Stimulated activated memory B cell treated with anti-CD40 and anti-IgM and Interleukin-4, amounts not matched to agents 10 μg/mL and 1 μg/mL and 100 μg/mL, for 72 hours (primary cell): Measurements from ENCODE around the gene NCEH1.
A peak's percentile ranks its signal among the peaks of the same experiment; 100 is the strongest.
"Not testable (repeated sequence)": the region's sequence is repeated elsewhere in the genome, so short reads cannot be mapped to it uniquely, and the experiment has no call there.

Experiments
- ATAC-seq: fragments of 150-1000 bp; cut with Tn5 transposase; 2 replicates; pipeline ENCODE4 v1.10.0; 2021
- H3K27ac Mint-ChIP-seq: one replicate; pipeline ENCODE4 v1.8.0; 2022; ENCODE audit warnings: mild to moderate bottlenecking, mixed read lengths
- H3K27me3 Mint-ChIP-seq: one replicate; pipeline ENCODE4 v1.8.0; 2022; ENCODE audit warnings: mixed read lengths
- H3K36me3 Mint-ChIP-seq: one replicate; pipeline ENCODE4 v1.8.0; 2022; ENCODE audit warnings: mixed read lengths
- H3K4me1 Mint-ChIP-seq: one replicate; pipeline ENCODE4 v1.8.0; 2022; ENCODE audit warnings: mixed read lengths
- H3K4me3 Mint-ChIP-seq: one replicate; pipeline ENCODE4 v1.8.0; 2022; ENCODE audit warnings: mild to moderate bottlenecking, moderate library complexity, mixed read lengths
- H3K9me3 Mint-ChIP-seq: one replicate; pipeline ENCODE4 v1.8.0; 2022; ENCODE audit warnings: mixed read lengths

The NCEH1 gene

GRCh38 chr3:172673210-172673679 lies 37.6 kb downstream of the NCEH1 start:
- H3K4me1 Mint-ChIP-seq, result no peaks in the 10 kb centered on the region
- H3K27me3 Mint-ChIP-seq, result no peaks in the 10 kb centered on the region
- H3K4me3 Mint-ChIP-seq, result no peak overlapping the region
- no peak for ATAC-seq
- H3K36me3 Mint-ChIP-seq, result peaks cover under 1% of the 10 kb centered on the region
- H3K27ac Mint-ChIP-seq, result no peak overlapping the region
- H3K9me3 Mint-ChIP-seq, result no peaks in the 10 kb centered on the region

- no peak overlapping the region for H3K27ac Mint-ChIP-seq
- H3K4me1 Mint-ChIP-seq, result peaks cover 15% of the 10 kb centered on the region
- no peak overlapping the region for H3K4me3 Mint-ChIP-seq
- H3K36me3 Mint-ChIP-seq, result peaks cover 13% of the 10 kb centered on the region
- H3K9me3 Mint-ChIP-seq, result no peaks in the 10 kb centered on the region
- no peaks in the 10 kb centered on the region for H3K27me3 Mint-ChIP-seq
- ATAC-seq, result no peak
Measured at GRCh38 chr3:172669021-172669420, 41.8 kb downstream of the NCEH1 start.

- ATAC-seq, result peak; percentile 76
- no peaks in the 10 kb centered on the region for H3K9me3 Mint-ChIP-seq
- H3K27ac Mint-ChIP-seq, result no peak overlapping the region
- H3K4me1 Mint-ChIP-seq, result peaks cover 16% of the 10 kb centered on the region
- H3K27me3 Mint-ChIP-seq, result no peaks in the 10 kb centered on the region
- H3K36me3 Mint-ChIP-seq, result peaks cover 13% of the 10 kb centered on the region
- no peak overlapping the region for H3K4me3 Mint-ChIP-seq
Measured at GRCh38 chr3:172666873-172667694, 43.8 kb downstream of the NCEH1 start.

GRCh38 chr3:172666181-172666872 lies 44.5 kb downstream of the NCEH1 start:
- H3K27me3 Mint-ChIP-seq, result no peaks in the 10 kb centered on the region
- H3K4me3 Mint-ChIP-seq, result no peak overlapping the region
- H3K9me3 Mint-ChIP-seq, result no peaks in the 10 kb centered on the region
- ATAC-seq, result no peak
- peaks cover 20% of the 10 kb centered on the region for H3K4me1 Mint-ChIP-seq
- no peak overlapping the region for H3K27ac Mint-ChIP-seq
- peaks cover 13% of the 10 kb centered on the region for H3K36me3 Mint-ChIP-seq

- not testable (repeated sequence) for H3K4me3 Mint-ChIP-seq, H3K27me3 Mint-ChIP-seq, ATAC-seq, H3K27ac Mint-ChIP-seq, H3K9me3 Mint-ChIP-seq
- peaks cover 13% of the 10 kb centered on the region for H3K36me3 Mint-ChIP-seq
- H3K4me1 Mint-ChIP-seq, result peaks cover 20% of the 10 kb centered on the region
Measured at GRCh38 chr3:172665510-172665909, 45.4 kb downstream of the NCEH1 start.

GRCh38 chr3:172660421-172660820 lies 50.4 kb downstream of the NCEH1 start:
- H3K9me3 Mint-ChIP-seq, H3K36me3 Mint-ChIP-seq, H3K27ac Mint-ChIP-seq, H3K27me3 Mint-ChIP-seq, H3K4me3 Mint-ChIP-seq, H3K4me1 Mint-ChIP-seq, ATAC-seq: not testable (repeated sequence)

GRCh38 chr3:172659246-172660002 lies 51.4 kb downstream of the NCEH1 start:
- ATAC-seq, result no peak
- Mint-ChIP-seq H3K27ac (no peak overlapping the region), H3K4me3 (no peak overlapping the region), H3K9me3 (no peaks in the 10 kb centered on the region), H3K4me1 (peaks cover 4% of the 10 kb centered on the region), H3K36me3 (peaks cover 1% of the 10 kb centered on the region), H3K27me3 (no peaks in the 10 kb centered on the region)

GRCh38 chr3:172658344-172659245 lies 52.3 kb downstream of the NCEH1 start:
- no peaks in the 10 kb centered on the region for H3K27me3 Mint-ChIP-seq
- H3K27ac Mint-ChIP-seq, result no peak overlapping the region
- peaks cover 4% of the 10 kb centered on the region for H3K4me1 Mint-ChIP-seq
- no peak for ATAC-seq
- no peaks in the 10 kb centered on the region for H3K9me3 Mint-ChIP-seq
- H3K4me3 Mint-ChIP-seq, result no peak overlapping the region
- H3K36me3 Mint-ChIP-seq, result peaks cover under 1% of the 10 kb centered on the region

GRCh38 chr3:172656602-172657001 lies 54.3 kb downstream of the NCEH1 start:
- Mint-ChIP-seq H3K4me3 (no peak overlapping the region), H3K9me3 (no peaks in the 10 kb centered on the region)

GRCh38 chr3:172655388-172655787 lies 55.5 kb downstream of the NCEH1 start:
- no peaks in the 10 kb centered on the region for H3K27me3 Mint-ChIP-seq
- H3K4me1 Mint-ChIP-seq, result peaks cover 7% of the 10 kb centered on the region
- H3K9me3 Mint-ChIP-seq, result no peaks in the 10 kb centered on the region
- H3K27ac Mint-ChIP-seq, result no peak overlapping the region
- ATAC-seq, result no peak
- peaks cover 5% of the 10 kb centered on the region for H3K36me3 Mint-ChIP-seq
- H3K4me3 Mint-ChIP-seq, result no peak overlapping the region

More at GRCh38 chr3:172656602-172657001, 54.3 kb downstream of the NCEH1 start:
- no peak for ATAC-seq
- Mint-ChIP-seq H3K4me1 (peaks cover 5% of the 10 kb centered on the region), H3K27ac (no peak overlapping the region), H3K36me3 (peaks cover 5% of the 10 kb centered on the region), H3K27me3 (no peaks in the 10 kb centered on the region)

- no peaks in the 10 kb centered on the region for H3K9me3 Mint-ChIP-seq
- peaks cover 7% of the 10 kb centered on the region for H3K4me1 Mint-ChIP-seq
- H3K4me3 Mint-ChIP-seq, result no peak overlapping the region
- no peak overlapping the region for H3K27ac Mint-ChIP-seq
- H3K36me3 Mint-ChIP-seq, result peaks cover 5% of the 10 kb centered on the region
- no peak for ATAC-seq
- no peaks in the 10 kb centered on the region for H3K27me3 Mint-ChIP-seq
Measured at GRCh38 chr3:172654470-172654869, 56.4 kb downstream of the NCEH1 start.

- H3K36me3 Mint-ChIP-seq, result peaks cover 5% of the 10 kb centered on the region
- no peak for ATAC-seq
Measured at GRCh38 chr3:172653004-172653572, 57.8 kb downstream of the NCEH1 start.

GRCh38 chr3:172651936-172652625 lies 58.8 kb downstream of the NCEH1 start:
- no peak for ATAC-seq
- peaks cover 5% of the 10 kb centered on the region for H3K36me3 Mint-ChIP-seq

More at GRCh38 chr3:172653004-172653572, 57.8 kb downstream of the NCEH1 start:
- no peaks in the 10 kb centered on the region for H3K27me3 Mint-ChIP-seq
- H3K27ac Mint-ChIP-seq, result no peak overlapping the region
- peaks cover 7% of the 10 kb centered on the region for H3K4me1 Mint-ChIP-seq
- no peaks in the 10 kb centered on the region for H3K9me3 Mint-ChIP-seq
- H3K4me3 Mint-ChIP-seq, result no peak overlapping the region

GRCh38 chr3:172649987-172650386 lies 60.9 kb downstream of the NCEH1 start:
- H3K27ac Mint-ChIP-seq, result no peak overlapping the region
- peaks cover 7% of the 10 kb centered on the region for H3K4me1 Mint-ChIP-seq
- H3K27me3 Mint-ChIP-seq, result no peaks in the 10 kb centered on the region
- no peak for ATAC-seq
- H3K4me3 Mint-ChIP-seq, result no peak overlapping the region
- peaks cover 5% of the 10 kb centered on the region for H3K36me3 Mint-ChIP-seq
- H3K9me3 Mint-ChIP-seq, result no peaks in the 10 kb centered on the region

More at GRCh38 chr3:172651936-172652625, 58.8 kb downstream of the NCEH1 start:
- Mint-ChIP-seq H3K4me1 (peaks cover 7% of the 10 kb centered on the region), H3K4me3 (no peak overlapping the region), H3K9me3 (no peaks in the 10 kb centered on the region), H3K27ac (no peak overlapping the region), H3K27me3 (no peaks in the 10 kb centered on the region)
